Measurements from ENCODE around the gene RASSF5.

GRCh38 chr1:206633708-206634121, 126.4 kb downstream of the RASSF5 start:
- TF ChIP-seq EP300 (IDR thresholded peaks at IDR 0.05) (no peak), CTCF (IDR thresholded peaks at IDR 0.05) (no peak)
